Stimulated activated CD4-positive, alpha-beta T cell treated with anti-CD3 and anti-CD28 coated beads, Interleukin-2, amount 100 ng/mL, for 4 hours (primary cell): ENCODE measurements around the gene SLC1A2.
A peak's percentile ranks its signal among the peaks of the same experiment; 100 is the strongest.

Experiments used
- DNase-seq: peaks from one replicate; pipeline ENCODE4 v3.0.0-alpha.2; 2020; ENCODE audit warnings: low read depth

Gene SLC1A2

DNA sequence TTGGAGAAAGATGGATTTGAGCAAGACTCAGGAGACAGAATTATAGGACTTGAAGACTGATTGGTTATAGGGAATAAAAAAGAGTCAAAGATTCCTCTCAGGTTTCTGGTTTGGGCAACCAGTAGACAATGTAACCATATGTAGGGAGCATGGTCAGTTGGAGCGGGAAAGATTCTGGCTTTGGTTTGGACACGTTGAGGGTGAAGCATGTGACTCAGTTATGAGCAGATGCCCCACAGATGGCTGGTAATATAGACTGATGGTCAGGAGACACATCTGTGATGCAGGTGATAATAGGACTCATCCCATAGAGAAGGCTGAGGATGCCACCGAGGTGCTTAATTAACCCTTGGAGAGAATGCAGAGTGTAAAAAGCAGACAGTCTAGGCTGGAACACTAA, 148.3 kb downstream of the SLC1A2 start:
- DNase-seq, result no peak

DNA sequence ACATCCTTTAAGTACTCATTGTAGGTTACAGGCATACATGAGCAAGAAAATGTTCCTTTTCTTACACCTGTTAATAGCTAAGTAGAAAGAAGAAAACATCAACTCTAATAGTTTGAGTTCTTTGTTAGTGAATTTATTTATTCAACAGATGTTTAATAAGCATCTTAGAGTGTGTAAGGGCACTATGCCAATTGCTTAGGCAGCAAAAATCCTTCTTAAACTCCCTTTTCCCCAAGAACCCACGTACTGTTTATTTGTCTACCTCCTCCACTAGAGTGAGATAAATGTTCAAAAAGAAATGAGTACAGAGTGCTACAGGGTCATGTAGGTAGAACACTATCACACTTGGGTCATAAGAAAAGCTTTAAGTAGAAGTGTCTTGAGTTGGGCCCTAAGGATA, 149.0 kb downstream of the SLC1A2 start:
- DNase-seq, result no peak

DNA sequence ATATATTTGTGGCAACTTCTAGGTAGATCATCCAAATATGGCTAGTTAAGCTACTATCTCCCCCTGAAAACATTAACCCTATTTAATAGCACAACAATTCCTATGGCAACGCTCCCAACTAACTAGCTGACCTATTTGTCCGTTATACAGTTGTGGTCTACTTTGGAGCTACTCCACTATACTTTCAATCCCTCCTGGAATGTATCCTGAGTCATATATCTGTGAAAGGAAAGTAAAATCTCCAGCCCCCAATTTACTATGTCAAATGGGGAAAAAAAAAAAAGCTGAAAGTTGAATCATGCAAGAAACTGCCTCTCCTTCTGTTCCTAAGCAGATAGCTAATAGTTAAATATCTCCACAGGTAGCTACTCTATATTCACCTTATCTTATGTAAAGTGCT, 151.9 kb downstream of the SLC1A2 start:
- no peak for DNase-seq

DNA sequence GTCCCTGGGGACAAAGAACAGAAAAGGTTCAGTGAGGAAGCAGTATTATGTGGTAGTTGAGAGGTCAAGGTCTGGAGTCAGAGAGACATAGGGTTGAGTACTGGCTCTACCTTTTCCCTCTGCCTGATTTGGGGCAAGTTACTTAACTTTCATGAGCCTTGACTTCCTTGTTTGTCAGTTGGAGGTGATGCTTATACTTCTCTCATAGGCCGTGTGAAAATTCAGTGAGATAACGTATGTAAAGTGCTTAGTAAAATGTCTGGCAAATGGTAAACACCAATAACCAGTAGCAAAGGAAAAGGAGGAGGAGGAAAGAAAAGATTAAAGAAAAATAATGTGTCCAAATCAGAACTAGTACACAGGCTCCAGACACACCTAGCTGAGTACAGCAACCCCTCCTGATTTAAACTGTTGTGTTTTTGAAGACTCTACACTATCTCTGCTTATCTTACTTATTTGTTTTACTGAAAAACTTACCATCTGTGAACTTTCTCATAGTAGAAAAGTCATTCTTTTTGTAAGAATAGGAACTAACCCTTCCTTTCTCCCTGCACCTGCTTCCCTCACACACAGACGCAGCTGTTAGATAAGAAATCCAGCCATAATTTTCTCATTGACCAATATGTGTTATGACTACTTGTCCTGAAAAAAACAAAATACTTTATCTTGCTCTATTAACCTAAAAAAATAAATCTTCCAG, 153.5 kb downstream of the SLC1A2 start:
- no peak for DNase-seq

DNA sequence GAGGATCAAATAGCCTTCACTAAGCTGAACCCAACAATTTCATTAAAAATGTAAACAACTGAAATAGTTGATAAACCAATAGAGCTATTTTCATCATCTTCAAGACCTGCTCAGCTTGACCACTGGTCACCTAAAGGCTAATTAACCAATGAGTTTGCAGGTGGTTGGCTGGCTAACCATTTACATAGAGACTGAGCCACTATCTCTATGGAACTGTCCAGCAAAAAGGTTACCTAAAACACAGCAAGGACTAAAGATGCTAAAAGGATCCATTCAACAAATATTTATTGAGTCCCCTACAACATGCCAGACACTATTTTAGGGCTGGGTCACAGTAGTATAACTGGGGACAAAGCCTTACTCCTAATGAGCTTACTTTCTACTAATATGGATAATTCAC, 156.6 kb downstream of the SLC1A2 start:
- DNase-seq, result no peak

DNA sequence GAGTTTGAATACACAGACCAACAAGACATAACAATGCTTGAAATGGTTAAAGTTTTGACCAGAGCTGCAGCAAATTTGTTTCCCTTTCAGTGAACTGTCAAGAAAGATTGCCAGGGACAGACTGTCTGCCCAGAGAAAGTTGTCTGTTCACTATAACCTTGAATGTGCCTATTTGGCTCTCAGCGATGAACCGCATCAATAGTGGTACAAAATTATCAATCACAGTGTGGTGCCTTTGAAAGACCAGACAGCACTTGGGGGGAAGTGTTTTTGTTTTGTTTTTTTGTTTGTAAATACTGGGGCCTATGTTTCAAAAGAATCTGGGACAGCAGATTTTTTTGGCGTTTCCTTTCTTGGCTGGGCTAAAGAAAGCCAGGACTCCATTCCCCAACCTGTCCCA, 157.3 kb downstream of the SLC1A2 start:
- no peak for DNase-seq

DNA sequence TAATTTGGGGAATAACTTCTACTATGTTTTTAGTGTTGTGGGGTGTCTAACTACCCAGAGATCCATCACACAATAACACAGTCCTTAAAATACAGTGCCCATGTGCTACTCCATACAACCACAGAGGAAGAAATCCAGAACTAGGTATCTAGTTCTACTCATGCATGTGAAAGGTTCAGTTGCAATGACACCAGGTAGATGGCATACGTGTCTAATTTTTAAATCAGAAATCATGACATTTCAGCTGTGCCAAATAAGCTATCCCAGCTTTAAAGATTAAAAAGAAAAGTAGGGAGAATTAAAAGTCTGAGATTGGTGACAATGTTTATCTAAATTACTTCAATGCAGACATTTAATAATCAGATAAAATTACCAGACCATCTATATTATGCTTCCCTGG, 158.2 kb downstream of the SLC1A2 start:
- DNase-seq, result no peak

DNA sequence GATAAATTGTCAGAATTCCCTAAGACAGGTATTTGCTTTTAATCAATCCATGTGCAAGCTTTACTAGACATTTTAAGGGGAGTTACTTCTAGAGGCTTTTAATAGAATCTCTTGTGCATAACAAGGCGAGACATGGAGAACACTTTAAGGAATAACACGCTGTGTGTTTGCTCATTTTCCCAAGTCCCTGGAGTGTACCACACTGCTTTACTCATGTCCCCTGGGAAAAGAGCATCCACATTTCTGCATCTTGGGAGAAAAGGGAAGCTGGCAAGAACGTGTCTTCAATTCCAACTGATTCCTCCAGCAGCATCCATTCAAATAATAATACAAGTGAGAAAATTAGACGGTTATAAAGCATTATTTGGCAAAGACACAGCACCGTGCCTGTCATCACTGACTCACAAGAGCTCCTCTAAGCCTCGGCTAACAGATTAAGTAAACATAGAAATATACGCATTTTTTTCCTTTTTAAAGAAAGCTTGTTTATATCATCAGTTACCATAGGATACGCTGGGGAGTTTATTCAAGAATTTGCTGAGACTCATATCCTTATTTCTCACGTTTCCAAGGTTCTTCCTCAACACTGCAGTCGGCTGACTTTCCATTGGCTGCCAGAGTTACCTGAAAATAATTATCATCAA, 158.9 kb downstream of the SLC1A2 start:
- DNase-seq, result no peak

DNA sequence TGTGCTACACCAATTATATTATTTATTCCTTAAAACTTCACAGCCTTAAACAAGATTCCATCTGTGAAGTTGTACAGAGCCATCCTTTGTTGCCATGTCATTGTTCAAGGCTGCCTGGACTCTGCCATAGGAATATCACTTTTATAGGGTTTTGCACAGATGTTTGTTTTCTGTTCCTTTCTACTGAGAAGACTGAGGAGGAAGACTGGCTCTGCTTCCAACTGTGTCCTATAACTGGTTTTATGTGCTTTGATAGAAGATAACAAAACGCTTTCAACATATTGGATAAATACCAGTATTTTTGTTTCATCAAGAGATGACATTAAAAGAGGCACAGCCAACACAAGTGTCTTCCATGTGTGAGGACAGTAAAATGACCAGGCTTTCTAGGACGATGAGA, 159.8 kb downstream of the SLC1A2 start:
- no peak for DNase-seq

DNA sequence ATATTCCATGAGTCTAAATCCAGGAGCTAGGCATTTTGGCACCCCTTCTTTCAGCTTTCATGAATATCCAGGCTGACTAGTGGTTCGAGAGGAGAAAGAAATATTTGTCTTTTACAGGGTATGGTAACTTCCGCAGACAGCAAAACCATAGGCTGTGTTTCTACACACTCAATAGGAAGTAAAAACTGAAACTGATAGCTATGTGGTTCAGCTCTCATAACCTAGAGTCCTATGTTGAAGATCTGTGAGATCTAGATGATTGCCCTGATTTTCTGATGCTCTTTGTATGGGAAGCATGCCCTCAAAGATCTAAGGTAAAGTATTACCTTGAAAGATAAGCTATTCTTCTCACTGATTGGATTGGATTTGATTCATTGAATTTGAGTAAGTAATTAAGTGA, 162.1 kb downstream of the SLC1A2 start:
- DNase-seq, result no peak

DNA sequence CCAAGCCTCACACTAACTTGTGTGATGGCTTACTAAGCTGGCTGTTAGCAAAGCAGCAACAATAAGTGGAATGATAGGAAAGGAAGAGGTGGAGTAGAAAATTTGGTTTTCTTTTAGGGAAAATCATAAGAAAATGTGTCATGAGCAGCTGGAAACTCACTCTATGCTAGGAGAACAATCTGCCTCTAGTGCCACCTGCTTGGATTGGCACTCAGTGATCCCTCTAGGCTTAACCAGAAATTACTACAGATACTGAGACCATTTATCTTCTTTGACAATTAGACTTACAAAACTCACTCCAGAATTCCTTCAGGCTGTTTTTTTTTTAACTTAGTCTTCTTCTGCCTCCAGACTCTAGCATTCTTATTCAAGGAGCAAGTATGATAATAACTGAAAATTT, 163.1 kb downstream of the SLC1A2 start:
- DNase-seq, result no peak

DNA sequence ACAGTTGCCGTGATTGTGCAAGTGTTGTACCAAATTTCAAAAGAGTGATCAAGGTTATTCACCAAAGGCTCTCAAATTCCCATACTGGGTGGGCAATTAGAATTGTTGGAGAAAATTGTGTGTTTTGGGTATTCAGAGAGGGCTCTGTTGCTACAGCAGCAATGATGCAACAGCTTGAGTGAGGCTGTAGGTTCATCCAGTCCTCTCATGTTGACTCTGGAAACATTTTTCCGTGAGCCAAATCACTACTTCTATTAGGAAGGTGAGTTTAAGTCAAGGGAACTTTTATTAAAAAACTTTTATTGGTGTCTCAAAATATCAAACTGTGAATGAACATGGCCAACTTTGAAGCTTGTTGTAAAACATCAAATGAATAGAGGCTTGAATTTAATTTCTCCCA, 163.8 kb downstream of the SLC1A2 start:
- no peak for DNase-seq

DNA sequence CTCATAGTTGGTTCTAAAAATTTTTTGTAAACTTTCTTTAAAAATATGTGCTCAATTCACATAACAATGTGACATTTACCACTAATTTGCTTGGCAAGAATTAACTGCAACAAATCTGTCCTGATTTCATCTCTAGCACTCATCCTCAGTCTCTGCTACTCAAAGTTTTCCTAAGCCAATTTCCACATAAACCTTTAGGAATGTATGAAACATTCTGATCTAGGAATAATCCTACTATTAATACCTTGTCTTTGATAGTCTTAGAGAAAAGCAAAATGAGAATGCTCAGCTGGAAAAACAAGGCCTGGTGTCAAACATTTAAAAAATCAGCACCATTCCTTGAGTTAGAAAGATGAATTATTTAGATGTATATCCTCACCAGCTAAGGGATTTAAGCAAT, 166.1 kb downstream of the SLC1A2 start:
- no peak for DNase-seq

DNA sequence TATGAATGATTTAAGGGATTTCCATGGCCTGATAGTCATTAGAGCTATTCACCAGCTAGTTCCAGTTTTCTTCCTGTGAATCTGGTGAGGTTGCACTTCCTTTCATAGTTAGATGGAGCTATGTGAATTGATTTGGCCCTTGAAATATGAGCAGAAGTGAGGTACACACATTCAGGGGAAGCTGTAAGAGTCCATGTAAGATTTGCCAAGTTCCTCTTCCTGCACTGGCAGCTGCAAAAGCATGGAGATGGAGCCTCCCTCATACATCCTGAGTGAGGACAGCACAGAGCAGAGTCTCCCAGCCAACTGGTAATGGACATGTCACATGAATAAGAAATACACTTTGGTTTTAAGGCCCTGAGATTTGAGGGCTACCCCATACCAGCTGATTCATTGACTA, 168.7 kb downstream of the SLC1A2 start:
- DNase-seq, result no peak

DNA sequence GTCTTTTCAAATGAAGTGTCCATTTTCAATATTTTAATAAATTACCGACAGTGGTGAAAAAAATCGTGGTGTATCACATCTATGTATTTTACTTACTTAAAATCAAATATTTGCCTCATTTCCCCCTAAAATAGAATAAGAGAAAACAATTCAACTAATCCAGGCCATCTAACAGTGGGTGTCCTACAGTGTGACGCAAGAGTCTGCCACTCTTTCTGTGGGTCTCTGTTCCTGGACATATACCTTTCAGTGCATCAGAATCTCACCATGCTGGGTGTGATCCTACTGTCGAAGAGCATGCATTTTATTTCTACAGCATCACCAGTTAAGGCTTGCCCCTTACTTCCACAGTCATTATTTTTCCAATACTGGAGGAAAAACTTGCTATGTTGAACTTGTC, 169.2 kb downstream of the SLC1A2 start:
- DNase-seq, result no peak

DNA sequence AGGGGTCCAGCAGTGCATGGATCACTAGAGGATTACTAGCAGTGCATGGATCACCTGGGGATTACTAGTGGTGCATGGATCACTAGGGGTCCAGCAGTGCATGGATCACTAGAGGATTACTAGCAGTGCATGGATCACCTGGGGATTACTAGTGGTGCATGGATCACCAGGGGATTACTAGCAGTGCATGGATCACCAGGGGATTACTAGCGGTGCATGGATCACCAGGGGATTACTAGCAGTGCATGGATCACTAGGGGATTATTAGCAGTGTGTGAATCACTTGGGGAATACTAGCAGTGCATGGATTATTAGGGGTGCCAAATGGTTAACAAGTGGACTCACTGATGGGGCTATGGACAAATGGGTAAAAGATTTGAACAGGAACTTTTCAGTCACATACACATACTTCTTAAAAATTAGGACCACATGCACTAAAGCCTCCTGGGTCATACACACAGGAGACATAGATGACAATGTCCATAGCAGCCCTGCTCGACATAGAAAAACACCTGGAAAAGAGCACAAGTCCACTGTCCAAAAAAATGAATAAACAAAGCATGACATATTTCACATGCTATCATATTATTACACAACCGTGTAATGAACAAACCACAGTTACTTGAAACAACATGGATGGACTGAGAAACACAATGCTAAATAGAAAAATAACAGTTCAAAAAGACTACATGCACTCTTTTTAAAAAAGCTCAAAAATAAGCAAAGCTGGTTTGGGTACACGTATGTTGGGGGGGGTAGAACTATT, 170.6 kb downstream of the SLC1A2 start:
- DNase-seq, result no peak

DNA sequence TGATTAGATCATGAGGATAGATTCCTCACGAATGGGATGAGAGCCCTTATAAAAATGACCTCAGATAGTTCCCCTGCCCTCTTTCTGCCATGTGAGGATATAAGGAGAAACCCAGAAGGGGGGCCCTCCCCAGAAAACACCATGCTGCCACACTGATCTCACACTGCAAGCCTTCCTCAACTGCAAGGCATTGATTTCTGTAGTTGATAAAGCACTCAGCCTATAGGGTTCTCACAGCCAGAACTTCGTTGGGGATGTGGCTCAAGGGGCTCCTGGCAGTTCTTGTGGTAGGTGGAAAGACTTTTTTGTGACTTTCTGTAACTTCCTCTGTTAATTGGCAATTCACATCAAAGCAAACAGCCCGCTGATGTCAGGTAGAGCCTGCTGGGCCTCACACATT, 171.5 kb downstream of the SLC1A2 start:
- DNase-seq, result no peak

DNA sequence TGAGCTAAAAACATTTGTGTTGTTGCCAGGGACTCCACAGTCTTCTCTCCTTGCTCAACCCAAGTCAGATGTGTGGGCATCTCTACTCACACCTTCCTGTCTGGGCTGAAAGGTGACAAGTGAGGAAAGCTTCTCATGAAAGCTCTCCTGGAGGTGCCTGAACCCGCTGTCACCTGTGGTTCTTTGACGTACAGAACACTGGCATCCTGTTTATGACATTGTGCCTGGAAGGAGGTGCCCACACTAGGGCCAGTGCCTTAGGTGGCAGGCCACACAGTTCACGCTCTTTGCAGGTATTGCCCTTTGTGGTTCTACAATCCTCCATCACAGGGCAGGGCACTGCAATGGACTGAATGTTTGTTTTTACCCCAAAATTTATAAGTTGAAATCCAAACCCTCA, 171.9 kb downstream of the SLC1A2 start:
- DNase-seq, result peak; percentile 35

DNA sequence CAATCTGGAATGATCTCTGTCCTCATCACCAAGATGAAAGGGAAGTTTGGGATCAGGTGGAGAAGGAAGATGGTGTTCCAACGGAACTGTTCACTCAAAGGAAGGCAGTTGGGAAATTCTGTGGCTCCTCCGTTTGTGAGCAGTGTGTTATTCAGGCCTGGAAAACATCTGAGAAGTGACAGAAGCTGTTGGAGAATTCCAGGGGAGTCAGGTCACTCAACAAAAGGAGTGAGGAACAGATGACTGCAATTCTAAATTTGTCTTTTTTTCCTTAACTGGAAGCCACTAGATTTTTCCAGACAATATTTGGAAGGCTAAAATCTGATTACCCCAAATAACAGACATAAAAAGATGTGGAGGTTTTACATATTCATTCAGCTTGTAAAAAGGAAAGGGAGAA, 172.6 kb downstream of the SLC1A2 start:
- no peak for DNase-seq

DNA sequence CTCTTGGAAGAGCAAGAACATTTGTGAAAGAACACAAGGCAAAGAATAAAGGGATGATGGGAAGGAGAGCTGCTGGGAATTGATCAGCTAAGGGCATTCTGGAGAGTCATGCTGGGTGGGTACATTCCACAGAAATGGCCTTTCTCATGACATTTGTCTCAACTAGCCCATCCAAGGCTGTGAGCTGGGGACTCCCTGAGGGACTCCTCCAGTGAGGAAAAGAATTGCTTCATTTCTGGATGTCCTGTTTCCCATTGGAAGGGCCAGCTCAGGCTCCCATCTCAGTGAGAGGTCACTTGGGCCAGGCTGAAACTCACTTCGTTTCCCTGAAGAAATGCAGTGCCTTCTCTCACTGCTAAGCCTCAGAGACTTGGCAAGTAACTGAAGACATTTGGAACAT, 173.6 kb downstream of the SLC1A2 start:
- no peak for DNase-seq

DNA sequence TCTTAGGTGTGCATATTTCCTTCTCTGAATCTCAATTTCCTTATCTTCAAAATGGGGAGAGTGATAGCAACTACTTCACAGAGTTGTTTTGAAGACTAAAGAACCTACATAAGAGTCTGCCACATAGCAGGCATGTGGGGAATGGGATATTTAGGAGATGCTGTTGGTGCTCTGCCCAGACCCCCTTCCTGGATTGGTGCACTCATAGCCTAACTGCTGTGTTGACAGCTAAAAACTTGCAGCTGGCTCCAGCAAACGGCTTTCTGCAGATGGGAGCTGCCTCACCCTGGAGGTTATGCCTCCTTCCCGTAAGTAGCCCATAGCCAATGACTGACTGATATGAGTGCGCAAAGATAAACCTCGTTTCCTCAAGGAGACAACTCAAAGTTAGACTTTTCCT, 174.3 kb downstream of the SLC1A2 start:
- DNase-seq, result no peak

DNA sequence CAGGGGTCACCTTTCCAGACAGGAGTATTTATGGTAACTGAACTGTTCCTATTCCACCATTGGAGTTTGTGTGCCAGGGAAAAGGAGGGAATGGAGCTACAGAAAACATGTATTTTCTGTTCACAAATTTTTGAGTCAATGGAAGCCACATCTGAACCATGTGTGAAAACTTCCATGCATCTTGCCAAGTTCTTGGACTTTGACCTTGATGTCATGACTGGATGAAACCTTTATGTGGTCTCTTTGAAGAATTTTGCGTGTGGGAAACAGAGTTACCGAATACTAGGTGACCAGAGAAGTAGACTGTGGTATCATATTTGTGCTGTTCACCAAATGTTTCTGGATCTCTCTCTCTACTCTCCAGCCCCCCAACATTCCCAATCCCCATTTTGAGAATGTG, 175.6 kb downstream of the SLC1A2 start:
- DNase-seq, result no peak

DNA sequence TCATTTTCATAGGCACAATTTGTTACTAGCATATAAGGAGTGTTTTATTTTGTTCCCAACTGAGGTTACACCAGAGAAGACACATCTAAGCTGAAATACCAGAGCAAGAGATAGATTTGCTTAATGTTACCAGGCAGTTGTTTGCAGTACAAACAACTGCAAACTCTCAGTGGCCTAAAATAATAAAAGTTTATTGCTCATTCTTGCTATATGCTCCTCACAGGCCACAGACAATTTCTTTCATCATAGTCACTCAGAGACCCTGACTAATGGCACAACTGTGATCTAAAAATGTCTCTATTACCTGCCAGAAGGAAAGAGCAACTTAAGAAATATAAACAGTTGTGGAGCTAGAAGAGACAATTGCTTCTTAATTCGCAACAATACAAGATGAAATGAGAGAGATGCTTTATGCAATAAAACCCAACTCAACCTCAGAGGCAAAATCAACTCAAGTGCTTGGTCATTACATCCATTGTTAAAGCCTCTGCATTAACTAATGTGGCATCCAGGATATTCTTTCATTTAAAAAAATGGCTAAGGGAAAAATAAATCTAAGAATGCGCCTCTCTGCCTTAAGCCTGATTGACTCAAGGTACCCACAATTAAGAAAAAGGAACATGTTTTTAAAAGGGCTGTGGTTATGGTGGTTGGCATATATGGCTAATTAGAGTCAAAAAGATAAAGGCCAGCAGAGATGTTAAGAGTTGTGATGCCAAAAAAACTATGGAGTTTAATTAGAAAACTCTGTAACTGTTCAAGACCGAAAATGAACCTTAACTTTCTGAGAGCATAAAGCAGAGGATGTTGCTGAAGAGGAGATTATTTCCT, 176.7 kb downstream of the SLC1A2 start:
- DNase-seq, result no peak
